Measurements from ENCODE around the gene CACUL1.

Gene CACUL1

GRCh38 chr10:118642228-118642627, 112.5 kb downstream of the CACUL1 start:
- peaks cover 38% of the 10 kb centered on the region for H3K27me3 Mint-ChIP-seq (ENCODE audit: low read depth)
- TF ChIP-seq CTCF (IDR thresholded peaks at IDR 0.05; ENCODE audit: unreplicated experiment in 3 of 3): no peak
- H3K27ac Mint-ChIP-seq: no peak overlapping the region
- peaks cover 4% of the 10 kb centered on the region for H3K9me3 Mint-ChIP-seq
- H3K4me3 Mint-ChIP-seq: no peak overlapping the region
- H3K36me3 Mint-ChIP-seq (ENCODE audit: low read depth): no peaks in the 10 kb centered on the region
- no peaks in the 10 kb centered on the region for H3K4me1 Mint-ChIP-seq

GRCh38 chr10:118638680-118639079, 116.1 kb downstream of the CACUL1 start:
- no peak overlapping the region for H3K27ac Mint-ChIP-seq
- H3K4me1 Mint-ChIP-seq: no peaks in the 10 kb centered on the region
- no peaks in the 10 kb centered on the region for H3K36me3 Mint-ChIP-seq (ENCODE audit: low read depth)
- H3K9me3 Mint-ChIP-seq: peaks cover 4% of the 10 kb centered on the region
- H3K27me3 Mint-ChIP-seq (ENCODE audit: low read depth): peaks cover 50% of the 10 kb centered on the region
- no peak overlapping the region for H3K4me3 Mint-ChIP-seq
- TF ChIP-seq CTCF (IDR thresholded peaks at IDR 0.05; ENCODE audit: unreplicated experiment in 3 of 3): no peak

DNA sequence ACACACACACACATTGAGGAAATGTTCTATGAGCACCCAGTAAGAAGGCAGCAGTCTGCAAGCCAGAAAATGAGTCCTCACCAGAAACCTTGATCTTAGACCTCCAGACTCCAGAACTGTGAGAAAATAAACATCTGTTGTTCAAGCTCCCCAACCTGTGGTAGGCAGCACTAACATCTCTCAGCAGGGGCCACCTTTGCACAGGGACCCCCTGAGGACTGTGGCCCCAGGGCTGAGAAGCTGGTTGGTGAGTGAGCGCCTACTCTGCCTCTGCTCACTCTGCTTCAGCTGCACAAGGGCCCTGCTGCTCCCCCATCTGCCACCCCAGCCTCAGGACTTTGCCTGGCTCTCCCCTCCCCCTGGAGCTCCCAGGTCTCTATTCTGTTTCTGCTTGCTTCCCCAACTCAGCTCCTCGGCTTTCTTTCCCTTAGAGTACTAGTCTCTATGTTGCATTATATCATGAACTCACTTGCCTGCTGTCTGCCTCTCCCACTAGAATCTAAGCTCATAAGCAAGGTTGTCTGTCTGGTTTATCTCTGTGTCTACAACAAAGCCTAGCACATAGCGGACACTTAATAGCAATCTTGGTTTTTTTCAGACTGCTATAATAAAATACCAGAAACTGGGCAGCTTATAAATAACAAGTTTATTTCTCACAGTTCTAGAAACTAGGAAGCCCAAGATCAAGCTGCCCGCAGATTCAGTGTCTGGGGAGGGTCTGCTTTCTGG, 118.9 kb downstream of the CACUL1 start:
- Mint-ChIP-seq H3K27me3 (ENCODE audit: low read depth) (peaks cover 55% of the 10 kb centered on the region), H3K4me1 (no peaks in the 10 kb centered on the region), H3K9me3 (peaks cover 4% of the 10 kb centered on the region), H3K36me3 (ENCODE audit: low read depth) (no peaks in the 10 kb centered on the region), H3K4me3 (no peak overlapping the region), H3K27ac (no peak overlapping the region)
- no peak for TF ChIP-seq CTCF (IDR thresholded peaks at IDR 0.05; ENCODE audit: unreplicated experiment in 3 of 3)

DNA sequence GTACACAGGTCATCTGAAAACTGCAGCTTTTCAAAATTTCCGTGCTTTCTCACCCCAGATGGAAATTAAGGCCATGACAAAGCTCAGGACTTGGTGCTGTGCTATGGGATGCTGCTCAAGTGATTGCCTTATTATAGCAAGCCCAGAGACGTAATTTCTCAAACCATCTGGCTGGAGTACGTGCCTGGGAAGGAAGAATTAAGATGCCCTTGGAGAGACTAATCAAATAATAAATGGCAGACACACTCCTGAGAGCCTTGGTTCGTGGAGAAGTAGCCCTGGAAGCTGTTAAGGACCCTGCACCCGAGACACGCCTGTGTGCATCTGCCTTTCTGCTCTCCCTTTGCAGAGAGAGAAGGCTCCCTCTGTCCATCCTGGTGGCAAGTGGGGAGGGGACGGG, 121.0 kb downstream of the CACUL1 start:
- H3K36me3 Mint-ChIP-seq (ENCODE audit: low read depth): no peaks in the 10 kb centered on the region
- no peak for TF ChIP-seq CTCF (IDR thresholded peaks at IDR 0.05; ENCODE audit: unreplicated experiment in 3 of 3)
- peaks cover 59% of the 10 kb centered on the region for H3K27me3 Mint-ChIP-seq (ENCODE audit: low read depth)
- no peak overlapping the region for H3K27ac Mint-ChIP-seq
- H3K9me3 Mint-ChIP-seq: no peaks in the 10 kb centered on the region
- H3K4me3 Mint-ChIP-seq: no peak overlapping the region
- peaks cover 10% of the 10 kb centered on the region for H3K4me1 Mint-ChIP-seq

- Mint-ChIP-seq H3K4me3 (no peak overlapping the region), H3K9me3 (no peaks in the 10 kb centered on the region), H3K36me3 (ENCODE audit: low read depth) (no peaks in the 10 kb centered on the region), H3K27me3 (ENCODE audit: low read depth) (peaks cover 55% of the 10 kb centered on the region), H3K4me1 (peaks cover 11% of the 10 kb centered on the region), H3K27ac (peak overlapping the region in 1 of 3 experiments; percentile 6)
- no peak for TF ChIP-seq CTCF (IDR thresholded peaks at IDR 0.05; ENCODE audit: unreplicated experiment in 3 of 3)
Measured at GRCh38 chr10:118629211-118629610, 125.6 kb downstream of the CACUL1 start.

- H3K27me3 Mint-ChIP-seq (ENCODE audit: low read depth): peaks cover 55% of the 10 kb centered on the region
- H3K27ac Mint-ChIP-seq: no peak overlapping the region
- no peak for TF ChIP-seq CTCF (IDR thresholded peaks at IDR 0.05; ENCODE audit: unreplicated experiment in 3 of 3)
- peaks cover 11% of the 10 kb centered on the region for H3K4me1 Mint-ChIP-seq
- no peaks in the 10 kb centered on the region for H3K9me3 Mint-ChIP-seq
- H3K36me3 Mint-ChIP-seq (ENCODE audit: low read depth): no peaks in the 10 kb centered on the region
- no peak overlapping the region for H3K4me3 Mint-ChIP-seq
Measured at GRCh38 chr10:118628397-118628796, 126.4 kb downstream of the CACUL1 start.
